DMS79 (cell line): ENCODE measurements around the gene NLGN4Y.
"Not testable (repeated sequence)": the region's sequence is repeated elsewhere in the genome, so short reads cannot be mapped to it uniquely, and the experiment has no call there.

Source experiments
- DNase-seq: peaks from one replicate; lab custom pipeline; 2025; lab: John Stamatoyannopoulos, UW

NLGN4Y gene

DNA sequence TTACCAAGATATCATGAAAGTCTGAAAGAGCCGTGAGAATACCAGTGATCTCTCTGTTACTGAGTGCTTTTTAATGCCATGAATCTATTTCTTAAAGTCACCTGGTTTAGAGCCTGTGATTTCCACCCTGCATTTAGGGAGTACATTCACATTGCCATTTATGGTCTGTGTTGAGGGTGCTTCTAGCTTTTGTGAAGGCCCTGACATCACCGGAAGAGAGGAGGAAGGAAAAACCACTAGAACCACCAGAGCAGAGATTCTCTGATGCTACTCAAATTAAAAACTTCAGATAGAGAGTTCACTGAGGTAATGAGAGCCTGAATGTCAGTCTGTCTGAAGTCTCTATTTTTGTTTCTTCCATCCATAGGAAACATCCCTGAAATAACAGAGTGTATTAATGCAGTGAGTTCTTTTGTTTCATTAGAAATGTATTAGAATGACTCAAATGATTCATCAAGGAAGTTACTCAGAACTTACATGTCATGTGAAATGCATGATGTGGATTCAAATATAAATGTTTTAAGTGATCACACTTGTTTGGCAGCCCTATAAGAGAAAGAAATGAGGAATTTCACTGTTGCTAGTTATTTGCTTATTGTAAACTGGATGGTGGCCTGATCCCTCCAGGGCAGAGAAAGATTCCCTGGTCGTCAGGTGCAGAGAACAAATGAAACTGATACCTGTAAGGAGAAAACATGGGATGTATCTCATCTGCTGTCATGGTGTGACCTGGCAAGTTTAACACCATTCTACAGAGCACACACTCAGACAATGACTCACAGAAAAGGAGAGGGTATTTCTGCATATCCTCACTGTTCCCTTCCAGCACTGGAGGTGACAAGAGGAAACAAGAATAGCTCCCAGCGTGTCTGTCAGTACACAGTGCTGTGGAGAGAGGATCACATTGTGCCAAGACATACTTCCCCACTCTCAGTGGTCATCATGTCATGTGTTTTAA lies 310.1 kb downstream of the NLGN4Y start:
- no peak for DNase-seq

DNA sequence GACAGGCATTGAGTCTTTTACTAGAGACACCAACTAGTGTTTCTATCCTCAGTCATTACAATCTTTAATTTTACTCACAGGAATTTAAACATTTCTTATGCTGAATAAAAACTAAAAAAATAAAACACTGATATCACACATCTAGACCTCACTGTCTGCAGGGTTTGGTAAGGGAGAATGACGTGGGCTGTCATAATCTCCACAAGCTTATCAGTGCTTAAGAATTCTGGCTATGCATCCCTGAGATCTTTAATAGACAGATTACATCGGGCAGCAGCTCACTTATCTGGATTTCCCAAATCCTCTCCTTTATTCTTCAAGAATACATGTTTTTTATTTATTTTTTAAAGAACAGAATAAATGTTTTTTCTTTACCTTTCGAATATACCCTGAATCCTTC lies 313.1 kb downstream of the NLGN4Y start:
- DNase-seq = no peak

DNA sequence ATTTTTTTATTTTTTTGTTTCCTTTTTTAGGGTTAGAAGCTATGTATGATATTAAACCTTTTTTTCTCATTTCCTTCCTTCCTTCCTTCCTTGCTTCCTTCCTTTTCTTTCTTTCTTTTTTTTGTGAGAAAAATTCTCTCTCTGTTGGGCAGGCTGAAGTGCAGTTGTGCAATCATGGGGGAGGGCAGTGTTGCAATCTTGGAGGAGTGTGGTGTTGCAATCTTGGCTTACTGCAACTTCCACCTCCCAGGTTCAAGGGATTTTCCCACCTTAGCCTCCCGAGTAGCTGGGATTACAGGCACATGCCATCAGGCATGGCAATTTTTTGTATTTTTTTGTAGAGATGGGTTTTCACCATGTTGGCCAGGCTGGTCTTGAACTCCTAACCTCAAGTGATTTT lies 326.4 kb downstream of the NLGN4Y start:
- no peak for DNase-seq

DNA sequence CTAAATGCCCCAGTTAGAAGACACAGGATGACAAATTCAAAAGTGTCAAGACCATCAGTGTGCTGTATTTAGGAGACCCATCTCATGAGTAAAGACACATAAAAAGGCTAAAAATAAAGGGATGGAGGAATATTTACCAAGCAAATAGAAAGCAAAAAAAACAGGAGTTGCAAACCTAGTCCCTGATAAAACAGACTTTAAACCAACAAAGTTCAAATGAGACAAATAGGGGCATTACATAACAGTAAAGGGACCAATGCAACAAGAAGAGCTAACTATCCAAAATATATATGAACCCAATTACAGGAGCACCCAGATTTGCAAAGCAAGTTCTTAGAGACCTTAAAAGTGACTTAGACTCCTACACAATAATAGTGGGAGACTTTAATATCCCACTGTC lies 336.1 kb downstream of the NLGN4Y start:
- no peak for DNase-seq

DNA sequence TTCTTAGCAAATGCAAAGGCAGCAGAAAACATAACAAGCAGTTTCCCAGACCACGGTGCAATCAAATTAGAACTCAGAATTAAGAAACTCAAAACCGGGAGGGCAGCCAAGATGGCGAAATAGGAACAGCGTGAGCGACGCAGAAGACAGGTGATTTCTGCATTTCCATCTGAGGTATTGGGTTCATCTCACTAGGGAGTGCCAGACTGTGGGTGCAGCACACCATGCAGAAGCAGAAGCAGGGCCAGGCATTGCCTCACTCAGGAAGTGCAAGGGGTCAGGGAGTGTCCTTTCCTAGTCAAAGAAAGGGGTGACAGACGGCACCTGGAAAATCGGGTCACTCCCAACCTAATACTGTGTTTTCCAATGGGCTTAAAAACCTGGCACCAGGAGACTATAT lies 336.7 kb downstream of the NLGN4Y start:
- not testable (repeated sequence) for DNase-seq

DNA sequence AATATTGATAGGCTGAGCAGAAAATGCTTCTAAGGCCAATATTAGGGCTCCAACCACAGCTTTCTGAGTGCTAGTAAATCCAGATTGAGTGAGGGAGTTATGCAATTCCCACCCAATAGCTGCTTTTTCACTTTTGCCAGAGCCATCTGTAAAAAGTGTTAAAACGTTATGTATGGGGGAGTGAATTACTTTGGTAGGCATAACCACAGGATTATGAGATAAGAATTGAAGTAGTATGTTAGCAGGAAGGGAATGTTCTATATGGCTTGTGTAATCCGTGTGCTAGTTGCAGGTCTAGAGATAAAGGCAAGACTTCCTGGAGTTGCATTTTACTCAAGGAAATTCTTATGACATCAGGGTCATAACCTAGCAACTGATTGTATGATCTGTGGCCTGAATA lies 347.6 kb downstream of the NLGN4Y start:
- no peak for DNase-seq
